K562 (cell line): Measurements from ENCODE around the gene TDRD10. TPM values are rescaled to one million over a fixed set of nuclear protein-coding genes. Genes with fewer than 3 reads are reported as not detected.

Experiments
- ARID2 ChIP-seq: fragments of 450-650 bp; IDR thresholded peaks from 2 replicates; pipeline ENCODE4 v1.6.1; 2017; ENCODE audit warnings: antibody characterized with exemption, mild to moderate bottlenecking
- DMBX1 ChIP-seq: fragments of 250-450 bp; sonication (Bioruptor Pico); IDR thresholded peaks from 2 replicates; pipeline ENCODE4 v1.8.0; 2022; ENCODE audit warnings: inconsistent platforms, mild to moderate bottlenecking, moderate library complexity, borderline replicate concordance
- HDGF ChIP-seq: fragments of 450-650 bp; IDR thresholded peaks from 2 replicates; pipeline ENCODE4 v1.6.1; 2016
- ID3 ChIP-seq, 2 experiments: fragments of 250-450 bp in 1 of 2; fragments of 450-650 bp in 1 of 2; sonication (Bioruptor Pico) in 1 of 2; IDR thresholded peaks; 2 replicates each; pipeline versions ENCODE4 v1.6.1 to v1.8.0; 2016 to 2021; ENCODE audit warnings: mild to moderate bottlenecking in 2 of 2, moderate library complexity in 2 of 2, missing compliant biosample characterization in 1 of 2, missing genetic modification characterization in 1 of 2
- KAT8 ChIP-seq: fragments of 450-650 bp; IDR thresholded peaks from 2 replicates; pipeline ENCODE4 v1.6.1; 2016; ENCODE audit warnings: low read depth, mild to moderate bottlenecking
- L3MBTL2 ChIP-seq: fragments of 450-650 bp; IDR thresholded peaks from 2 replicates; pipeline ENCODE4 v1.6.1; 2016; ENCODE audit warnings: mild to moderate bottlenecking, moderate library complexity
- MTA2 ChIP-seq: fragments of 450-650 bp; IDR thresholded peaks from 2 replicates; pipeline ENCODE4 v1.6.1; 2016; ENCODE audit warnings: low read depth
- MXI1 ChIP-seq: IDR thresholded peaks from 2 replicates; pipeline ENCODE4 v1.6.1; 2011; ENCODE audit warnings: low read depth, mild to moderate bottlenecking, improper control_type of control experiment, low read length
- NCOA6 ChIP-seq: fragments of 450-650 bp; IDR thresholded peaks from 2 replicates; pipeline ENCODE4 v1.6.1; 2017; ENCODE audit warnings: mild to moderate bottlenecking
- NR1H2 ChIP-seq: sonication (generic); formaldehyde crosslinking; IDR thresholded peaks from 2 replicates; pipeline ENCODE4 v1.4.0; 2020; ENCODE audit warnings: mild to moderate bottlenecking, missing genetic modification reagents
- PHF8 ChIP-seq: fragments of 200-600 bp; sonication (generic); IDR thresholded peaks from 2 replicates; pipeline ENCODE4 v1.6.1; 2012; ENCODE audit warnings: mixed run types, mild to moderate bottlenecking, inconsistent platforms, low read length, moderate library complexity, borderline replicate concordance
- POLR2B ChIP-seq: fragments of 450-650 bp; IDR thresholded peaks from 2 replicates; pipeline ENCODE4 v1.6.1; 2018; ENCODE audit warnings: low read depth; ENCODE audit not compliant: partially characterized antibody
- RAD21 ChIP-seq, 2 experiments: fragments of 250-450 bp in 1 of 2; fragments of 450-650 bp in 1 of 2; sonication (Bioruptor Pico) in 1 of 2; formaldehyde crosslinking in 1 of 2; IDR thresholded peaks in 1 of 2; conservative IDR thresholded peaks in 1 of 2; 2 replicates each; pipeline versions ENCODE4 v1.4.0 to v1.8.0; 2020 to 2022; ENCODE audit warnings: mild to moderate bottlenecking in 2 of 2, moderate library complexity in 1 of 2
- RBM25 ChIP-seq: fragments of 200-400 bp; formaldehyde crosslinking; IDR thresholded peaks from 2 replicates; pipeline ENCODE4 v1.6.1; 2018; ENCODE audit warnings: low read length, low read depth, moderate library complexity; ENCODE audit not compliant: severe bottlenecking
- SMAD3 ChIP-seq: fragments of 450-650 bp; formaldehyde crosslinking; conservative IDR thresholded peaks from 2 replicates; pipeline ENCODE4 v1.4.0; 2020; ENCODE audit warnings: mild to moderate bottlenecking
- SMARCC2 ChIP-seq: fragments of 450-650 bp; IDR thresholded peaks from 2 replicates; pipeline ENCODE4 v1.6.1; 2017; ENCODE audit warnings: antibody characterized with exemption, moderate library complexity, mild to moderate bottlenecking, low read depth
- SRSF7 ChIP-seq: fragments of 200-400 bp; formaldehyde crosslinking; optimal IDR thresholded peaks from 2 replicates; pipeline ENCODE3; 2017; ENCODE audit warnings: mild to moderate bottlenecking, low read depth, low read length
- U2AF1 ChIP-seq: fragments of 200-400 bp; formaldehyde crosslinking; optimal IDR thresholded peaks from 2 replicates; pipeline ENCODE3; 2017; ENCODE audit warnings: mild to moderate bottlenecking, low read depth, low read length, moderate library complexity
- ZNF165 ChIP-seq: fragments of 250-450 bp; sonication (Bioruptor Pico); IDR thresholded peaks from 2 replicates; pipeline ENCODE4 v1.4.0; 2020; ENCODE audit warnings: borderline replicate concordance
- ZNF512 ChIP-seq: IDR thresholded peaks from 2 replicates; pipeline ENCODE4 v1.6.1; 2016; ENCODE audit warnings: missing genetic modification characterization, missing compliant biosample characterization
- ZNF584 ChIP-seq: fragments of 200-800 bp; sonication (Bioruptor generic); IDR thresholded peaks from 2 replicates; pipeline ENCODE4 v1.6.1; 2016; ENCODE audit warnings: low read depth, mild to moderate bottlenecking, missing genetic modification characterization, missing compliant biosample characterization
- ZNF592 ChIP-seq: fragments of 450-650 bp; IDR thresholded peaks from 2 replicates; pipeline ENCODE4 v1.6.1; 2017; ENCODE audit warnings: antibody characterized with exemption, mild to moderate bottlenecking
- ZZZ3 ChIP-seq: fragments of 450-650 bp; IDR thresholded peaks from 2 replicates; pipeline ENCODE4 v1.6.1; 2016; ENCODE audit warnings: antibody characterized with exemption, mild to moderate bottlenecking, moderate library complexity
- polyA plus RNA-seq, 8 experiments: library from polyadenylated mRNA; depleted of rRNA in 4 of 8; stranded (reverse) in 5 of 8; unstranded in 3 of 8; fragments of >200 nt; fragmentation: Nextera tagmentation in 2 of 8; fragmentation: Illumina TruSeq in 1 of 8; extraction: Ambion mirVana in 2 of 8; extraction: Trizol in 1 of 8; gene quantifications; 2 replicates each; pipeline versions ENCODE4 v1.2.1 to v1.2.3, GENCODE V29; 2011 to 2014; ENCODE audit warnings: inconsistent platforms in 1 of 8, missing spikeins in 1 of 8
- total RNA-seq, 7 experiments: library from RNA; depleted of rRNA in 6 of 7; stranded (reverse); fragments of >200 nt in 6 of 7; fragmentation: Illumina TruSeq in 2 of 7; extraction: Trizol in 2 of 7; gene quantifications; 2 replicates each; pipeline versions ENCODE4 v1.2.1 to v1.2.3, GENCODE V29; 2011 to 2021; ENCODE audit warnings: low replicate concordance in 1 of 7

Gene TDRD10
- total and polyA plus RNA-seq, 9 of the 15 experiments (the other 6 are each of a cell fraction or from before 2014, with no cell fraction given), result not detected

- TF ChIP-seq ZZZ3, result no peak
- no peak for TF ChIP-seq ZNF165 (CRISPR knock-in tag)
- TF ChIP-seq U2AF1, result no peak
- TF ChIP-seq SRSF7, result no peak
- TF ChIP-seq SMAD3, result 0 out of 2 replicates have a peak, but pooled peaks have one; percentile 21
- peak; percentile 61 for TF ChIP-seq DMBX1 (CRISPR knock-in tag)
- TF ChIP-seq ARID2, result no peak
- peak; percentile 87; the same call in 1 of the 2 replicates for TF ChIP-seq HDGF
- TF ChIP-seq ZNF512 (tag), result no peak
- TF ChIP-seq ZNF592, result peak; percentile 88
- no peak for TF ChIP-seq SMARCC2
- peak; percentile 94 for TF ChIP-seq NCOA6
- TF ChIP-seq NR1H2 (CRISPR knock-in tag), result no peak
- TF ChIP-seq KAT8, result no peak
- peak; percentile 41 for TF ChIP-seq POLR2B
- TF ChIP-seq RBM25, result peak; percentile 90
- peak; percentile 73; the same call in 1 of the 2 replicates for TF ChIP-seq PHF8
- no peak for TF ChIP-seq RAD21 (CRISPR knock-in tag; conservative IDR thresholded peaks at IDR 0.05 in 1 of 2, IDR thresholded peaks at IDR 0.05 in 1 of 2)
- no peak for TF ChIP-seq ID3 (CRISPR knock-in tag; IDR thresholded peaks at IDR 0.05)
- peak; percentile 72; the same call in 1 of the 2 replicates for TF ChIP-seq ID3 (tag; IDR thresholded peaks at IDR 0.05)
- peak; percentile 100 for TF ChIP-seq L3MBTL2
- TF ChIP-seq MTA2, result no peak
- no peak for TF ChIP-seq ZNF584 (CRISPR knock-in tag)
- TF ChIP-seq MXI1, result peak; percentile 40; the same call in 1 of the 2 replicates
Observed at GRCh38 chr1:154558720-154559465, 56.9 kb downstream of the TDRD10 start (continued).
